NCI-H2227 treated with DMSO at 0.1 percent for 48 hours (cell line): ENCODE measurements around the gene TDRD10.

ENCODE experiments used
- DNase-seq: peaks from one replicate; lab custom pipeline; 2025; lab: John Stamatoyannopoulos, UW

TDRD10 gene

GRCh38 chr1:154578058-154578418 lies 76.0 kb downstream of the TDRD10 start:
- no peak for DNase-seq

DNA sequence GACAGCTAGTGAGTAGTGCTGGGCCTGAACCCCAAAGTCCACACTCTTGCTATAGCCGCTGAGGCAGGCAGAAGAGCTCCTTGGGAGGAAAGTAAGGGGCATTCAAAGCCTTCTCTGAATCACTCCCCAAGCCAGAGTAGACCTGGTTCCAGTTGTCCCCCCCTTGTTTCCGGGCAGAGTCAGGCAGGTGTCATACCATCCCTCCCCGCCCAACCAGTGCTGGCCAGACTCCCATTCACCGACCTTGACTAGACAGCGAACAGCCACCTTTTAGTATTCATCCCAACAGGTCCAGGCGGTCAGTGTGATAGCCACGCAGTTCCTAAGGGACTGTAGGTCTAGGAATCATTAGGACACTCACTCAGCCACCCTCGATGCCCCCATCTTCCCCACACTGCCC lies 77.4 kb downstream of the TDRD10 start:
- DNase-seq: no peak

DNA sequence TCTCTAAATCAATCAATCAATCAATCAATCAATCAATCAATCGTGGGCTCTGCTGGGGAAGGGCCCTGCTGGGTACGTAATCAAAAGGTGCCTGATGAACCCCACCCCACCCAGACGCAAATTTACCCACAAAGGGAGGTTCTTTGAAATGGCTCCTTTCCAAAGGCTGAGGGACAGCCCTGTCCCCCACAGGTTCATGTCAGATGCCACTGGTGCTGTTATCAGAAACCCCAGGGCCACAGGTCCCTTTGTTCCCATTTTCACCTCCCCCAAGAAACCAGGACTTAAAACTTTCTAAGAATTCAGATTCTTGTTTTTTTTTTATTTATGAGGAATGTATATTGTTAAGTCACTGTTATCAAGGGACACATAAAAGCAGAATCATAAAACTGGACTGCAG lies 79.7 kb downstream of the TDRD10 start:
- no peak for DNase-seq

DNA sequence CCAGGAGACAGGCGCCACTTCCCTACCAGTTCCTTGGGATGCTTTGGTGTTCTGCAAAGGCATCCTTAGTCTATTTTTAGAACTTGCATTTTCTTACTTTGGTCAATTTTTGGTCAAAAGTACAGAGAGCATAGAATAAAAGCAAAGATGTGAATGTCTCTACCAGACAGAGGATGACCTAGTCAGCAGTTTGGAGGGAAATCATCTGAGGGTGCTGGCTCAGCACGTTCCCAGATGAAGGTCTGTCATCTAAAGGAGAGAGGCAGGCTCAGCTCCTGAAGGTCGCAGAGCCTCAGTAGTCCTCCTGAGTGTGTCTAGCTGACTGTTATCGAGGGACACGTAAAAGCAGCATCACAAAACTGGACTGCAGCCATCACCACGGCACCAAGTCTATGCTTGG lies 80.9 kb downstream of the TDRD10 start:
- no peak for DNase-seq

GRCh38 chr1:154583773-154584172 lies 81.8 kb downstream of the TDRD10 start:
- DNase-seq: no peak

DNA sequence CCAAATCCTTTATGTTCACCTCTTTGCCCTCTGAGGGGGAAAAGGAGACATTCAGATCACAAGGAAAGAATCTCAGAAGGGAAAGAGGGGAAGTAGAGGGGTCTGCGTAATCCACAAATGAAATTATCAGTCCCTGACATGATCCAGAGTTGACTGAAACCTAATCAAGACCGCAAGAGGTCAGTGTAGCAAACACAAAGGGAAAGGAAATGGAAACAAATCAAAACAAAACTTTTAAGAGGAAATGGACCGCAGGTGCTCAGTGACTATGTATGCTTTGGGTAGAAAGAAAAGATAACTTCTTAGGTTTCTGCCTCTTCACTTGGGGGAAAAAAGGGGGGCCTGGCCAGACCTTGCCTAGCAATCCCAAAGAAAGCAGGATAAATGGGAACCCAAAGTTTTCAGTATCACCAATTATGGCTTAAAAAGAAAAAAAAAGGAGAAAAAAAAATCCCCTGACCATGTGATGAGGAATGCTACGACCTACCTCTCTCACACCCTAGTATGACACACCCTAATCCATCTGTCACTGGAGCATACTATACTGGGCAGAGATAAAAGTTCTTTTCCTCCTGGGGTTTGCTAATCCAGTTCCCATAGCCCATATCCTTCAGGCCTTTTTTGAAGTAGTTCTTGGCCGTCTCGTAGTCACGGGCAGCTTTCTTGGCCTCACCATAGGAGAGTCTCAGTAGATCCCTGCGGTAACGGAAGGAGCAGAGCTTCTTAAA lies 82.4 kb downstream of the TDRD10 start:
- DNase-seq: no peak

GRCh38 chr1:154586231-154586630 lies 84.2 kb downstream of the TDRD10 start:
- no peak for DNase-seq

DNA sequence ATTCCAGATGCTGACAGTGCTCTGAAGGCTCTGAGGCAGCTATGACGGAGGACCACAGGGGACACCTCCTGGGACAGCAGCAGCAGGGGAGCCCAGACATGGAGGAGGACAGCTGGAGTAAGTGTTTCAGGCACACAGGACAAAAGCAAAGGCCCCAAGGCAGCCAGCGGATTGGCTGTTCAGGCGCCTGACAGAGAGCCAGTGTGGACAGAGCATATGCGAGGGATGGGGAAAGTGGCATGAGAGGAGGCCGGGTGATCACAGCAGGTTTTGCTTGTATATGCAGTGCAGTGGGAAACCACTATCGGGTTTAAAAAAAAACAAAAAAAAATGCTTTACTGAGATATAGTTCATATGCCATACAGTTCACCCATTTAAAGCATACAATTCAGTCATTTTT lies 84.6 kb downstream of the TDRD10 start:
- no peak for DNase-seq

GRCh38 chr1:154589780-154590179 lies 87.8 kb downstream of the TDRD10 start:
- DNase-seq: no peak

- DNase-seq: no peak
These were observed 88.7 kb downstream of the TDRD10 start for GRCh38 chr1:154590756-154591155.

DNA sequence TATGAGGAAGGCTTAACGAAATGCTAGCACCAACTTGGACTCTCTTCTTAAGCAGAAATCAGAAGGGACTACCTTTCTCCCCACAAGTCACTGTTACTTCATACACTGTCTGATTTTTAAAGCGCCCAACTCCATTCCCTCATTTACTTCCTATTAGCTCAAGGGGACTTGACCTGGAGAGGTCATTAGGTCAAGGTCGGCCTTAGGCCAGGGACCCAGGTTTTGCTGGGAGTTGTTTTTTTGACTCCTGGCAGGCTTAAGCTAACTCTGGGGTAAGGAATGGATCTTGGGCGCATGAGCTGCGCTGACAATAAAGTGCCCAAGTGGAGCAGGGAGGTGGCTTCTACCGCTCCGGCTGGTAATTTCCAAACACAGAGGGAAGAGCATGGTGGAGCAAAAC lies 89.2 kb downstream of the TDRD10 start:
- DNase-seq: no peak

- DNase-seq: no peak
These were observed 91.4 kb downstream of the TDRD10 start for GRCh38 chr1:154593390-154593789.

DNA sequence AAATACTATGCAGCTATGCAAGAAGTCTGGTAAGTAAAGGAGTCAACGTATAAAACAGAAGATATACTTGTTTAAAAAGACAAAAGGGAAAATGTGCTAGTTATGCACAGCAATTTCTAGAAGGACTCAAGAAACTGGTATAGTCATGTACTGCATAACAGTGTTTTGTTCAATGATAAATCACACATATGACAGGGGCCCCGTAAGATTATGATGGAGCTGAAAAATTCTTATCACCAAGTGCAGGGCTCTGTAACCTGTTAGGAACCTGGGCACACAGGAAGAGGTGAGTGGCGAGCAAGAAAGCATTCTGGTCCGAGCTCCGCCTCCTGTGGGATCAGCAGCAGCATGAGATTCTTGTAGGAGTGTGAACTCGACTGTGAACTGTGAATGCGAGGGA lies 92.8 kb downstream of the TDRD10 start:
- DNase-seq: no peak

GRCh38 chr1:154595621-154596020 lies 93.6 kb downstream of the TDRD10 start:
- DNase-seq: no peak
